NCI-H2081 treated with DMSO at 0.1 percent for 48 hours (cell line): Measurements from ENCODE around the gene MEAK7.

ENCODE experiments used
- DNase-seq: peaks from one replicate; lab custom pipeline; 2025; lab: John Stamatoyannopoulos, UW

MEAK7 gene

DNA sequence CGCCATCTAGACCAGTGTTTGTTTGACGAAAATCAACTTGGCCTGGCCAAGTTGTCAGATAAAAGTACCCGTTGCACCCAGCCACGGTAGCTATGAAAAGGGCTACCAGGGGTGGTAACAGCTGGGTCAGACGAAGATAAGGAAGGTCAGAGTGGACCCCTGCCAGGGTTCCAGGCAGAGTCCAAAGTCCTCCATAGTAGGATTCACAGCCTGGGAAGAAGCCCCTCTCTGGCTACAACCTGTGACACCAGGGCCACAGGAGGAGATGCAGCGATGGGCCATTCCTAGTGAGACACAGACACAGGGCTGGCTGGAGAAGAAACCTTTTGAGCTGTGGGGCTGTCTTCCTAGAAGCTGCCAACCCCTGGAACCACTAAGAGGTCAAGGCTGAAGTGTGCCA lies 39.3 kb downstream of the MEAK7 start:
- DNase-seq: no peak

GRCh38 chr16:84464116-84464515 lies 40.3 kb downstream of the MEAK7 start:
- no peak for DNase-seq

DNA sequence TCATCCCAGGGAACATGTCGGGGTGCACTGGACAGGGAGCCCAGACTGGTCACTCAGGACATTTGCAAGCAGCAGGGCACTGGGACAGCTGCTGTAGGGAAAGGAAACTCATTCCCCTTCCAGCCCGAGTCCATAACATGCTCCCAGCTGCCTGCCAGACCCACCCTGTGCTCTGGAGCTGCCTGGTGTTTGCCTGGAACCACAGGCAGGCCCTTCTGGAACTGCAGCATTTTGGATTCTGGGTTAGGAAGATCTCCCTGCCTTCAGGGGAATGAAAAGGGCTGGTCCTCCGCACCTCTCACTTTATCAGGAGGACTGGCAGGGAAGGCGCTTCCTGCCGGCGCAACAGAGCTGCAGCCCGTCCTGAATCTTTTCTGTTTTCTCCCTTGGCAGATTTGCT lies 41.2 kb downstream of the MEAK7 start:
- no peak for DNase-seq

- no peak for DNase-seq
Observed at GRCh38 chr16:84462296-84463210, 41.9 kb downstream of the MEAK7 start.

GRCh38 chr16:84461413-84462295 lies 42.8 kb downstream of the MEAK7 start:
- DNase-seq: no peak

DNA sequence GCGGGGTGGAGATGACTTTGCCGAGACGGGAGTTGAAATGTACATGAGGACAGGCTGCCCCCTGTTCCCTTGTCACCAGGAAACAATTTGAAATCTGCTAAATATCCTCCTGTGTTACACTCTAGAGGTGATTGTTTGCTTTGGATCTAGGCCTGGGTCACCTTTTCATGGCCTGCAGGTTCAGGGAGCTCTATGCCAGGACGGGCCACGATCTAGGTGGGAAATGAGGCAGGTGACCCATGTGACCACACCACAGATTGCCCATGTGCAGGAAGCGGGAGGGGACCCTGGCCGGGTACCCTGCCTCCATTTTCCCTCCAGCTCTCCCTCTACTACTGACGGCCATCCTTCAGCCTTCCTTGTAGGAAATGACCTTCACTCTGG lies 43.4 kb downstream of the MEAK7 start:
- DNase-seq: no peak

DNA sequence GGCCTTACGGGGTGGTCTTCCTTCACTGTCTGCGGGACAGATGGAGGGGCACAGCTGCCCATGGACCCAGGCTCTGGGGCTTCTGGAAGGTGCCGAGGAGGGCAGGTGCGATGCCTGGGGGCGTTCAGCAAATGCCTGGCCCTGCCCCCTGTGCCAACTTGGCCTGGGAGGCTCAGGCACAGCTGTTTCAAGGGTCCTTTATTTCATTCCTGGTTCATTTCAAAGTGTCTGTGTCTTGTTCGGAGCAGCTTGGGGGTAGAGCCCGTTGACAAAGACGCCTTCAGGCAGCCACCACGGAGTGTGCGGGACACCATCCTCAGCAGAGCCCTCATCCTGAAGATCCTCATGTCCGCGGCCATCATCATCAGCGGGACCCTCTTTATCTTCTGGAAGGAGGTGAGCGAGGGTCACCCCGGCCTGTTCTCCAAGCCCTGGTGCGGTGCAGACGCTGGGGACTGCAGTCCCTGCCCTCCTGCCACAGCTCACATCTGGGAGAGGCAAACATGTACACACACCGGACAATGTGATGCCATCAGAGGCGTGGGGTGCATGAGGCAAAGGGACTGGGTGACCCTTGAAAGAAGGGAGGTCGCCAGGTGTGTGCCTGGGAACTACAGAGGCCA lies 43.9 kb downstream of the MEAK7 start:
- DNase-seq: no peak

DNA sequence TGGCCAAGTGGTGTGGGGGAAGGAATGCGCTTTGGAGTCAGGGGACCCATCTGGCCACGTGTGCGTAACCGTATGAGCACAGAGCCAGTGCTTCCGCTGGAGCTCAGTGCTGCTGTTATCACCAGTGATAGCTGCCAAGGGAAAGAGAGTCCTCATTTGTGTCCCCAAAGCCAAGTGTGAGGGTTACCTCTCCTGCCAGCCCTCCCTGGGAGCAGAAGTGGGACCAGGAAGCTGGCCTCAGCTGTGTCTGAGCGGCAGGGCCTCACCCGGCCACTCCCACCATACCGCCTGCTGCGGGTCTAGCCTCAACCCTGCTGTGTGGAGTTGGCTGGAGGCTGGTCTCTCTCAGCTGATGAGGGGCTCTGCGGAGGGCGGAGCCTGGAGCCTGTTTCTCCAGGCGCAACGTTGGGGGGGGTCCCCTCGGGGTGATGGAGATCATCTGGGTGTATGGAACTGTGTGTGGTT lies 44.5 kb downstream of the MEAK7 start:
- DNase-seq: no peak

DNA sequence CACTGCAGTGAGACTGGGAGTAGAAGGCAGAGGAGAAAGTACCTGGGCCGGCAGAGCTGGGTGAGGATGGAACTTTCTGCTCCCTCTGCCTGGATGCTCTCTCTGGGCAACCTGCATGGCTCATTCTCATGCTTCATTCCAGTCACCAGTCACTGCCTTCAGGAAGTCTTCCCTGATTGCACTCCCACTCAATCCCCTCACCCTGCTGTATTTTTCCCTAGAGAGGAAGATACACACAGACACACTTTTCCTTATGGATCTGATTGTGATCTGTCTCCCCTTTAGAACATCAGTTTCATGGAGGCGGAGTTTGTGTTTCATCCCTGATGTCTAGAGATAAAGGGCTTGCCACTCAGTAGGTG lies 44.9 kb downstream of the MEAK7 start:
- DNase-seq: no peak

- DNase-seq: no peak
Observed at GRCh38 chr16:84458606-84459532, 45.6 kb downstream of the MEAK7 start.

DNA sequence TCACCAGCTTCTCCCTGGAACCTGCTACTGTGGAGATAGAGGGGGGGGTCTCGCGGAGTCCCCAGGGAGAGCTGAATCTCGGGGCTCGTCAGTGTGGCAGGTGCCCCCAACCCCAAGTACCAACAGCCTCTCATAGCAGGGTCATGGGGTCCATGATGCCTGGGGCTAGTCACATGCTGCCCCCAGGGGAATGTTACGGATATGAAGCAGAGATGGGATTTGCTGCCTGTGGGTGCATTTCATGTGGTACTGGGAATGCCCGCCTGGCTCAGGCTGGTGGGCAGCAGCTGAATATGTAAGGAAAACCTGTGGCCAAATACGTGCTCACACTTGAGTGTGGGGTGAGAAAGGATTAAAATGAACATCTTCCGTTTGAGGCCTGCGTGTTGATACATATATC lies 49.4 kb downstream of the MEAK7 start:
- DNase-seq: no peak
